IMR-90 (cell line): ENCODE measurements around the gene TBC1D16. TPM values are rescaled to one million over a fixed set of nuclear protein-coding genes. Genes with fewer than 3 reads are reported as not detected.

Experiments used
- ATAC-seq: fragments of 200-7000 bp; cut with Tn5 transposase; 2 replicates; pipeline ENCODE4 v1.9.1; 2020; ENCODE audit warnings: low read depth, mild to moderate bottlenecking, moderate library complexity
- BruUV-seq: library from RNA; stranded (reverse); fragments of 400-500 nt; replicated peaks from 2 replicates; lab custom pipeline; 2021; lab: Mats Ljungman, UMichigan
- CTCF ChIA-PET: fragments of 300-600 bp; formaldehyde crosslinking; extraction: SDS; loops from one replicate; lab custom pipeline; 2021; ENCODE audit warnings: antibody characterized with exemption; lab: Yijun Ruan, JAX
- POLR2A ChIA-PET: fragments of 300-600 bp; sonication (Branson Sonifier 250); formaldehyde crosslinking; loops from one replicate; lab custom pipeline; 2022; ENCODE audit warnings: antibody characterized with exemption; ENCODE audit not compliant: unreplicated experiment; lab: Charles Lee
- DNase-seq: peaks from one replicate; pipeline ENCODE4 v3.0.0; 2013
- H2AFZ ChIP-seq: replicated peaks from 2 replicates; pipeline ENCODE3; 2013; ENCODE audit warnings: low read length, mild to moderate bottlenecking; ENCODE audit not compliant: poor library complexity
- H2AK5ac ChIP-seq: 2 replicates; pipeline ENCODE4 v1.6.1; 2013; ENCODE audit warnings: low read depth, low read length, inconsistent platforms
- H2AK9ac ChIP-seq: replicated peaks from 2 replicates; pipeline ENCODE3; 2013; ENCODE audit warnings: mild to moderate bottlenecking, low read depth, low read length, moderate library complexity; ENCODE audit not compliant: poor library complexity
- H2BK120ac ChIP-seq: 2 replicates; pipeline ENCODE4 v1.6.1; 2013; ENCODE audit warnings: low read depth, low read length, inconsistent platforms
- H2BK15ac ChIP-seq: 3 replicates; pipeline ENCODE4 v1.6.1; 2013; ENCODE audit warnings: low read depth, low read length, inconsistent platforms
- H2BK20ac ChIP-seq: 2 replicates; pipeline ENCODE4 v1.6.1; 2013; ENCODE audit warnings: low read depth, mild to moderate bottlenecking, inconsistent platforms, low read length, moderate library complexity
- H2BK5ac ChIP-seq: 2 replicates; pipeline ENCODE4 v1.6.1; 2013; ENCODE audit warnings: mild to moderate bottlenecking, low read depth, low read length, inconsistent platforms; ENCODE audit not compliant: poor library complexity, severe bottlenecking
- H3K14ac ChIP-seq: replicated peaks from 2 replicates; pipeline ENCODE4 v1.6.1; 2013; ENCODE audit warnings: low read depth, low read length, inconsistent platforms
- H3K18ac ChIP-seq: 2 replicates; pipeline ENCODE4 v1.6.1; 2013; ENCODE audit warnings: low read depth, low read length, control low read depth
- H3K23ac ChIP-seq: 2 replicates; pipeline ENCODE4 v1.6.1; 2013; ENCODE audit warnings: low read depth, low read length, inconsistent platforms
- H3K27ac ChIP-seq: 2 replicates; pipeline ENCODE4 v1.5.1; 2013; ENCODE audit warnings: mild to moderate bottlenecking, control low read depth, low read length; ENCODE audit not compliant: insufficient read depth
- H3K27me3 ChIP-seq: 2 replicates; pipeline ENCODE4 v1.6.1; 2013; ENCODE audit warnings: low read length; ENCODE audit not compliant: control insufficient read depth, insufficient read depth
- H3K36me3 ChIP-seq: 2 replicates; pipeline ENCODE4 v1.6.1; 2013; ENCODE audit warnings: low read length, mixed read lengths; ENCODE audit not compliant: control insufficient read depth, insufficient read depth
- H3K4ac ChIP-seq: 2 replicates; pipeline ENCODE4 v1.6.1; 2013; ENCODE audit warnings: low read depth, low read length, inconsistent platforms
- H3K4me1 ChIP-seq: 2 replicates; pipeline ENCODE4 v1.6.1; 2013; ENCODE audit warnings: low read length, mixed read lengths; ENCODE audit not compliant: control insufficient read depth, insufficient read depth
- H3K4me2 ChIP-seq: 2 replicates; pipeline ENCODE4 v1.6.1; 2013; ENCODE audit warnings: low read depth, mild to moderate bottlenecking, control low read depth, low read length, moderate library complexity
- H3K4me3 ChIP-seq: 2 replicates; pipeline ENCODE4 v1.5.1; 2013; ENCODE audit warnings: low read depth, mild to moderate bottlenecking, control low read depth, low read length, moderate library complexity; ENCODE audit not compliant: insufficient read depth
- H3K56ac ChIP-seq: 2 replicates; pipeline ENCODE4 v1.6.1; 2013; ENCODE audit warnings: low read length, inconsistent platforms; ENCODE audit not compliant: insufficient read depth; ENCODE audit errors: extremely low read depth
- H3K79me1 ChIP-seq, 2 experiments: 2 replicates each; pipeline ENCODE4 v1.6.1; 2013; ENCODE audit warnings: low read length in 2 of 2, inconsistent platforms in 1 of 2, low read depth in 1 of 2
- H3K9ac ChIP-seq: 2 replicates; pipeline ENCODE4 v1.6.1; 2013; ENCODE audit warnings: low read depth, low read length, control low read depth
- H3K9me1 ChIP-seq: 2 replicates; pipeline ENCODE4 v1.6.1; 2013; ENCODE audit warnings: low read length, inconsistent platforms; ENCODE audit not compliant: insufficient read depth
- H3K9me3 ChIP-seq: 2 replicates; pipeline ENCODE4 v1.6.1; 2013; ENCODE audit warnings: low read length; ENCODE audit not compliant: control insufficient read depth, insufficient read depth
- H4K20me1 ChIP-seq: 2 replicates; pipeline ENCODE4 v1.6.1; 2013; ENCODE audit warnings: low read length, inconsistent platforms; ENCODE audit not compliant: insufficient read depth
- H4K5ac ChIP-seq: 2 replicates; pipeline ENCODE4 v1.6.1; 2013; ENCODE audit warnings: mild to moderate bottlenecking, low read depth, low read length, control low read depth
- H4K8ac ChIP-seq, 2 experiments: 2 replicates each; pipeline ENCODE4 v1.6.1; 2013; ENCODE audit warnings: low read depth in 2 of 2, low read length in 2 of 2, control low read depth in 1 of 2, inconsistent platforms in 1 of 2
- H4K91ac ChIP-seq: 2 replicates; pipeline ENCODE4 v1.6.1; 2013; ENCODE audit warnings: low read depth, low read length, inconsistent platforms; ENCODE audit not compliant: insufficient read depth
- BHLHE40 ChIP-seq: fragments of 150-350 bp; IDR thresholded peaks from 2 replicates; pipeline ENCODE4 v1.6.1; 2016; ENCODE audit warnings: mild to moderate bottlenecking, low read depth, low read length
- CEBPB ChIP-seq: IDR thresholded peaks from 2 replicates; pipeline ENCODE4 v1.6.1; 2012; ENCODE audit warnings: low read depth, low read length, improper control_type of control experiment
- CHD1 ChIP-seq: IDR thresholded peaks from 2 replicates; pipeline ENCODE4 v1.6.1; 2012; ENCODE audit warnings: low read depth, low read length, improper control_type of control experiment
- CTCF ChIP-seq: conservative IDR thresholded peaks from 2 replicates; pipeline ENCODE4 v1.5.1; 2012; ENCODE audit warnings: mild to moderate bottlenecking, low read depth, low read length, improper control_type of control experiment
- ELK1 ChIP-seq: fragments of 150-350 bp; IDR thresholded peaks from 2 replicates; pipeline ENCODE4 v1.6.1; 2016; ENCODE audit warnings: low read depth, mild to moderate bottlenecking, low read length, moderate library complexity, borderline replicate concordance
- MXI1 ChIP-seq: IDR thresholded peaks from 2 replicates; pipeline ENCODE4 v1.6.1; 2012; ENCODE audit warnings: low read depth, mild to moderate bottlenecking, low read length, moderate library complexity, borderline replicate concordance
- NFE2L2 ChIP-seq: fragments of 150-350 bp; IDR thresholded peaks from 2 replicates; pipeline ENCODE4 v1.6.1; 2016; ENCODE audit warnings: low read depth, mild to moderate bottlenecking, low read length
- POLR2A ChIP-seq: IDR thresholded peaks from 2 replicates; pipeline ENCODE4 v1.6.1; 2012; ENCODE audit warnings: mild to moderate bottlenecking, low read depth, low read length
- RAD21 ChIP-seq: IDR thresholded peaks from 2 replicates; pipeline ENCODE4 v1.6.1; 2012; ENCODE audit warnings: low read length, improper control_type of control experiment
- RCOR1 ChIP-seq: IDR thresholded peaks from 2 replicates; pipeline ENCODE4 v1.6.1; 2012; ENCODE audit warnings: mild to moderate bottlenecking, low read length, improper control_type of control experiment; ENCODE audit not compliant: insufficient replicate concordance
- RFX5 ChIP-seq: IDR thresholded peaks from 2 replicates; pipeline ENCODE4 v1.8.0; 2012; ENCODE audit warnings: low read depth, mild to moderate bottlenecking, low read length, moderate library complexity
- SMC3 ChIP-seq: fragments of 150-350 bp; IDR thresholded peaks from 2 replicates; pipeline ENCODE4 v1.6.1; 2016; ENCODE audit warnings: low read depth, mild to moderate bottlenecking, antibody characterized with exemption, low read length, moderate library complexity
- WGBS, 2 experiments: methylation state at CpG; one replicate each; pipeline versions ENCODE4 v1.1.5 to v1.1.7; 2013; ENCODE audit warnings: missing lambda C conversion rate in 2 of 2; ENCODE audit not compliant: insufficient read length in 1 of 2; ENCODE audit errors: extremely low coverage in 2 of 2; 5-methylcytosine and 5-hydroxymethylcytosine counted together
- dilution Hi-C: fragments of 300-500 bp; cut with HindIII; formaldehyde crosslinking; loops from one replicate; pipeline ENCODE4 v1.14.3; 2018; ENCODE audit warnings: low sequenced_read_pairs; ENCODE audit not compliant: unreplicated experiment
- in situ Hi-C: fragments of 300-500 bp; cut with MboI; formaldehyde crosslinking; loops from 3 replicates; pipeline ENCODE4 v1.14.3; 2019; ENCODE audit warnings: low sequenced_read_pairs, inconsistent platforms, mixed read lengths
- intact Hi-C: fragments of 100-400 bp; cut with micrococcal nuclease; formaldehyde crosslinking; loops from 2 replicates; pipeline ENCODE4 v1.10.0; 2022
- polyA plus RNA-seq, 3 experiments: library from polyadenylated mRNA; depleted of rRNA; stranded (reverse); fragments of >200 nt; gene quantifications; 2 replicates each; pipeline ENCODE4 v1.2.3, GENCODE V29; 2012; ENCODE audit warnings: low replicate concordance in 1 of 3
- total RNA-seq: library from RNA; depleted of rRNA; stranded (reverse); fragments of >200 nt; gene quantifications from 2 replicates; pipeline ENCODE4 v1.2.3, GENCODE V29; 2012

TBC1D16 gene
- total and polyA plus RNA-seq, 2 of the 4 experiments (the other 2 are of a cell fraction) = 10.1 to 16.7 TPM

- H2AFZ ChIP-seq = no peak overlapping the region
- H3K36me3 ChIP-seq = no peaks in the 10 kb centered on the region
- H4K20me1 ChIP-seq = no peaks in the 10 kb centered on the region; the same call in 1 of the 2 replicates
- peaks cover 15% of the 10 kb centered on the region; the same call in 1 of the 2 replicates for H3K9me1 ChIP-seq
- dilution Hi-C loops (no loop called here), in situ Hi-C loops (loop anchor here (5.0 to 10.0 kb wide), 3 partner anchors 141 to 238 kb away; no protein-coding TSS in a partner anchor), intact Hi-C loops (no loop called here)
- H3K27me3 ChIP-seq = no peaks in the 10 kb centered on the region
- no peak overlapping the region for H2BK120ac ChIP-seq
- H3K79me1 ChIP-seq = peaks cover 8 to 38% of the 10 kb centered on the region in 2 experiments; a peak in 3 of 4 replicates
- H3K4ac ChIP-seq = no peak overlapping the region
- H2AK5ac ChIP-seq = no peak overlapping the region
- WGBS, 2 experiments = 96% methylated on average over 8 of the region's 17 CpGs; no CpG with 5 or more reads in 1 of the 2 experiments
- peaks cover 18% of the 10 kb centered on the region for H3K4me1 ChIP-seq
- H3K18ac ChIP-seq = no peak overlapping the region
- DNase-seq = no peak
- ATAC-seq = no peak
- H2AK9ac ChIP-seq = no peak overlapping the region
- no peak overlapping the region for H3K27ac ChIP-seq
- no peak overlapping the region for H4K8ac ChIP-seq
- H4K5ac ChIP-seq = no peak overlapping the region
- H2BK20ac ChIP-seq = no peak overlapping the region
- H2BK5ac ChIP-seq = no peak overlapping the region
- TF ChIP-seq CEBPB = no peak
- no peak for TF ChIP-seq RCOR1
- no peak for TF ChIP-seq CHD1
- TF ChIP-seq RAD21 = no peak
- TF ChIP-seq MXI1 = no peak
- no peak for TF ChIP-seq POLR2A
- no peak for TF ChIP-seq SMC3
- TF ChIP-seq ELK1 = no peak
- no peak for TF ChIP-seq NFE2L2
- no peak for TF ChIP-seq RFX5
- no peak for TF ChIP-seq CTCF
- no peak for TF ChIP-seq BHLHE40
- BruUV-seq = no TSS peak
- H3K9me3 ChIP-seq = no peaks in the 10 kb centered on the region
- no peak overlapping the region for H2BK15ac ChIP-seq
- H3K23ac ChIP-seq = no peak overlapping the region
- no peak overlapping the region for H3K9ac ChIP-seq
- H3K4me2 ChIP-seq = no peak overlapping the region
- no peak overlapping the region for H3K56ac ChIP-seq
- POLR2A ChIA-PET = no interaction called here
- CTCF ChIA-PET = no interaction called here
- no peak overlapping the region for H4K91ac ChIP-seq
- no peak overlapping the region for H3K4me3 ChIP-seq
- H3K14ac ChIP-seq = no peak overlapping the region
These were observed 50.2 kb downstream of the TBC1D16 start for GRCh38 chr17:79985361-79985942.
